NCI-H446 treated with DMSO at 0.1 percent for 48 hours (cell line): ENCODE measurements around the gene SDC4.

Experiments
- DNase-seq: peaks from one replicate; lab custom pipeline; 2025; lab: John Stamatoyannopoulos, UW

Gene SDC4

GRCh38 chr20:45294659-45295058, 53.6 kb downstream of the SDC4 start:
- no peak for DNase-seq

DNA sequence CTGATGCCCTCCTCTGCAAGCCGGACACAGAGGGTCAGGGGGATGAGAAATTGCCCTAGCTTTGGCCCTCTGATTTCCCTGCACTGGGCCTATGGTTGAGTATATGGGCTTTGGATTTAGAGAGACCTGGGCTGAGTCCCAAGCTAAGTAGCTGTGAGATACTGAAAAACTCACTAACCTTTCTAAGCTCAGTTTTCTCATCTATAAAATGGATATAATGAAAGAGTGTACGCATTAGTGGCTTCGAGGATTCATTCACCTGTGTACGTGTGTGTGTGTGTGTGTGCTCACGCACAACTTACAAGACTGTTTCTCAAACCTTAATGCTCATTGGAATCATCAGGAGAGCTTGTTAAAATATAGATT, 54.2 kb downstream of the SDC4 start:
- DNase-seq, result no peak

- DNase-seq, result peak; percentile 56
Measured at GRCh38 chr20:45293041-45294002, 54.9 kb downstream of the SDC4 start.

DNA sequence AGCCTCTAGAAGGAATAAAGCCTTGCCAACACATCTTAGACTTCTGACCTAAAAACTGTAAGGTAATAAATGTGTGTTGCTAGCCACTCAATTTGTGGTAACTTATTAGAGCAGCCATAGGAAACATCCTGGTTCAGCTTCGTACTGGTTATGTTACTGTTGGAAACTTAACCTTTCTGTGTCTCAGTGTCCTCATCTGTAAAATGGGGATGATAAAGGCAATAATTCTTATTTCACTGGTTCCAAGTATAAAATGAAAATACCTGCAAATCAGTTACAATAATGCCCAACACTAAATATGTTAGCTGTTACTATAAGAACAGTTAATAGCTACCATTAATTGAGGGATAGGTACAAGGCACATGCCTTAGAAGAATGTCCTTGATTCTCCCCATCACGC, 55.9 kb downstream of the SDC4 start:
- DNase-seq, result no peak

GRCh38 chr20:45291526-45291925, 56.7 kb downstream of the SDC4 start:
- DNase-seq, result no peak

DNA sequence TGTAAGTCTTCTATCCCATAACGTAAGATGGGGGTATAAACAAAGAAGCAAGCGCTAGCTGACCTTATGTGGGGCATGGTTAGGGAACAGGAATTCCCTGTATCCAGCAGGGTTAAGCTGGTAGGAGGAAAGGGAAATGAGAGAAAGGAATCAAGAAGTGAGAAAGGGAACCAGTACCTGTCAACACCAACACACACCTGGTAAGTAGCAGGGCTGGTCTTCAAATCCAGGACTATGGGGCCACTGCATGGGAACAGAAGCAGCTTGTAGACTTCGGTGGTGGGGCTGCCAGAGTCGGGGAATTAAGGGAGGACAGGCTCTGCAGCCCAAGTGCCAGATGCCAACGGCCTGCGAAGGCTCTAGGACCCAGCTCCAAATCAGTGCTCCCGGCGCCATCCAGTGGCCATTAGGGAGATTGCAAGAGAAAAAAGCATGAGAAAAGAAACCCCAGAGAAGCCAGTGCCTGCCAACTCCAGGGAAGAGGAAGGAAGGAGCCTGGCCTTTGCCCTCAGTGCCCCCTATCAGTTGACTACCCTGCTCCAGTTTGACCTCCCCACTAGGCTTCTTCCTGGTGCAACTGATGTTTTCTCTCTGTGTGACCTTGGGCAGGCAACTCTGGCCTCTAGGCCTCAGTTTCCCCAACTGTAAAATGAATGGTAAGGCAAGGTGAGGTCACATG, 57.4 kb downstream of the SDC4 start:
- DNase-seq, result peak; percentile 74

- no peak for DNase-seq
Measured at GRCh38 chr20:45289942-45290676, 58.1 kb downstream of the SDC4 start.

DNA sequence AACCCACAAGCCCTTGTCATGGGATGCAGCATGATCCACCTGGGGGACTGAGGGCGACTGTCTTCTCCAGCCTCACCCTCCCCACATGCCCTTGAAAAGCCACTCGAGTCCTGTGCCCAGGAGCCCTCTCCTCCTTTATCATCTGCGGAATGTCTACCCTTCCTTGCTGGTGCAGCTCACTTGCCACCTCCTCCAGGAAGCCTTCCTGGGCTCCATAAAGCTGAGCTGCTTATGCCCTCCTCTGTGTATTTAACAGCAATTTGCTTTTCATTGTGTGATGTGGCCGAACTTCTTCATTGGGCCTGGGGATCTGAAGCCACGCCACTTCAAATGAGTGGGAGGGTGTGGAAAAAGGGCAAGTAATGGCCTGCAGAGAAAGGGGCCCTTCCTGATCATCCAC, 59.4 kb downstream of the SDC4 start:
- no peak for DNase-seq

DNA sequence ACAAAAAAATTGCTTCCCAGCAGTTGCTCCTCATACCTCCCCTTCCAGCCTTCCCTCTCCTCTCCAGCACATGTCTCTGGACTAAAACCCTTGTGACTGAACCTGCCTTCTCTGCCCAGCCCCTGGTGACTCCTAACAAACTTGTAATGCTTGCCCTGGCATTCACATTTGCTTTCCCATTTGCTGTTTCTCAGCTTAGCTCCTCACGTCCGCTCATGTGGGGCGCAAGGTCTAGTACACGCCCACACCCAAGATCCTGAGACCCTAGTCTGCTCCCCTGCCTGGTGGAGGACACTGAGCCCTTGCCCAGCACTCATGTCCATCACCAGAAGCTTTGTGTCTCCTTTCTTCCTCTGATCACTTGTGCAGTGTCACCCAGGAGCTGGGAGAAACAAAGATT, 59.8 kb downstream of the SDC4 start:
- no peak for DNase-seq

- DNase-seq, result no peak
Measured at GRCh38 chr20:45283551-45284057, 64.6 kb downstream of the SDC4 start.

DNA sequence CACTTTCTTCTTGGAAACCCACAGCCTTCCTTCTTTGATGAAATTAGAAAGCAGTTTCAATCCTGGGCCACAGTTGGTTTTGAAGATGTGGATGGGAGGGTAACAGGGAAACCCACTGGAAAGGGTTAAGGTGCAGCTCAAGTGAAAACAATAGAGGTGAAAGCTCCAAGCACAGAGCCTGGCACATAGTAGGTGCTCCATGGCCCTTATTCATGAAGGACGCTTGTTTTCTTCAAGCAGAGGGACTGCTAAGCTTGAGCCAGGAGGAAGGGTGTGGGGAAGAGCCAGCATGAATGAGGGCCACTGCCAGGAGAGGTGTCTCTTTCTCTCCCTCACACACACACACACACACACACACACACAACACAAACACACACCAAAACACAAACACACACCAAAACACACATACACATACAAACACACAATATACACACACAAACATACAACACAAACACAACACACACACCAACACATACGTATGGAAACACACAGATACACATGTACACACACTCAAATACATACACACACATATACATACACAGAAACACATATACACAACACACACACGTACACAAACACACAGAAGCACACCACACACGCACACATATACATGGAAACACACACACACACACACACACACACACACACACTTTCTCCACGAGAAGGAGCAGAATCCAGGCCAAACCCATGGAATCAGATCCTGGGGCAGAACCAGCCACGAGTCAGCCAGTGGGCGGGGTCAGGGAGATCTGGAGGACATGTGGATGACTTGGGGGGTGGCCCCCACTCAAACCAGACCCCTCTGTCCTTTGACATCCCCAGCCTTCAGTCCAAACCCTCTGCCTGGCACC, 65.3 kb downstream of the SDC4 start:
- no peak for DNase-seq

DNA sequence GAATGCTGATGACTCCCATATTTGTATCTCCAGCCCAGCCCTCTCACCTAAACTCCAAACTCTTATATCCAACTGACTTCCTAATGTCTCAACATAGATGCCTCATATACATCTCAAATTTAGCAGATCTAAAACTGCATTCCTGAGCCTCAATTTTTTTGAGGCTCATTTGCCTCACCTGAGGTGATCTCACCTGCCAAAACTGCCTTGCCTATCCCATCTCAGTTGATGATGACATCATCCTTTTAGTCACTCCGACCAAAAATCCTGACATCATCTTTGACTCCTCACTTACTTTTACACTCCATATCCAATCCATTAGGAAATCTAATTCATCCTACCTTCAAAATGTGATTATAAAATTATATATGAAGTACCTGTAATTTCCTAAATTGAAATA, 68.2 kb downstream of the SDC4 start:
- DNase-seq, result no peak

DNA sequence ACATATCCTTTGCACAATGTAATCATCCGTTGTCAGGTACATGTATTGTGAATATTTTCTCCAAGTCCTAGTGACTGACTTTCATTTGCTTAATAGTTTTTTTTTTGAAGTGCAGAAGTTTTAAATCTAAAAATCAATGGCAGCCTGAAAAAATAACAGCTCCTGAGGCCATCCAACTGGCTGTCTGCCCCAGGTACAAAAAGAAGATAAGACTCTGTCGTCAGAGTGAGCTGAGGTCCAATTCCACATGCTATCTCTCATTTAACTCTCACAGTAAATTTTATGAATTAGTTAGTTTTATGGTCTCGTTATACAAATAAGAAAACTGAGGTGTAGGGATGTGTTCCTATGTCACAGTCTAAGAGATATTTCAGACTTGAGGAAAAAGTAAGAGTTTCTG, 72.9 kb downstream of the SDC4 start:
- no peak for DNase-seq
